ENCODE measurements around the gene FGF21. TPM values are rescaled to one million over a fixed set of nuclear protein-coding genes. Genes with fewer than 3 reads are reported as not detected.
A peak's percentile ranks its signal among the peaks of the same experiment; 100 is the strongest.

Gene FGF21
- total and polyA plus RNA-seq, 9 donors: not detected

GRCh38 chr19:48793271-48793670, 37.9 kb downstream of the FGF21 start:
- intact Hi-C loops (cut with DNase I): loop anchor here in 2 of 4 donors (5.0 to 10.0 kb wide), 2 partner anchors 172 to 174 kb away; partner anchors contain the start of gene FTL (in 2 of the 2)
- 77 to 84% (median 83%) methylated on average over 8 of the region's 8 CpGs for WGBS, 3 donors
- no peaks in the 10 kb centered on the region for H3K36me3 ChIP-seq
- no peak overlapping the region for H3K27ac ChIP-seq
- H3K27me3 ChIP-seq: no peaks in the 10 kb centered on the region
- no peaks in the 10 kb centered on the region for H3K9me3 ChIP-seq
- no peak overlapping the region for H3K4me3 ChIP-seq
- TF ChIP-seq POLR2A (IDR thresholded peaks at IDR 0.05) (no peak), EP300 (IDR thresholded peaks at IDR 0.05) (no peak), CTCF (IDR thresholded peaks at IDR 0.05) (no peak)
- DNase-seq: no peak
- peaks cover 12% of the 10 kb centered on the region for H3K4me1 ChIP-seq (ENCODE audit: insufficient read depth)

- H3K4me3 ChIP-seq: no peak overlapping the region
Observed at GRCh38 chr19:48794291-48794690, 39.0 kb downstream of the FGF21 start.

GRCh38 chr19:48795055-48795684, 39.8 kb downstream of the FGF21 start:
- Histone ChIP-seq H3K4me3 (peak overlapping the region; percentile 33), H3K4me1 (ENCODE audit: insufficient read depth) (peaks cover 12% of the 10 kb centered on the region), H3K36me3 (no peaks in the 10 kb centered on the region), H3K27me3 (no peaks in the 10 kb centered on the region), H3K27ac (peak overlapping the region; percentile 82 to 85), H3K9me3 (no peaks in the 10 kb centered on the region)
- intact Hi-C loops (cut with DNase I): loop anchor here (2.0 to 10.0 kb wide), 5 partner anchors 40 to 182 kb away; partner anchors contain the start of genes HSD17B14 (in 2 of the 4) and FTL (in 1 of the 4)
- WGBS, 3 donors: 0 to 1% (median 0%) methylated on average over 38 of the region's 38 CpGs
- peak; percentile 91 to 93 (median 92) for DNase-seq
- TF ChIP-seq CTCF (IDR thresholded peaks at IDR 0.05) (peak; percentile 97 to 99 (median 99)), POLR2A (IDR thresholded peaks at IDR 0.05) (peak; percentile 58), EP300 (IDR thresholded peaks at IDR 0.05) (no peak)

More at GRCh38 chr19:48794291-48794690, 39.0 kb downstream of the FGF21 start:
- WGBS, 3 donors: 67 to 75% (median 71%) methylated on average over 6 of the region's 6 CpGs
- intact Hi-C loops (cut with DNase I): loop anchor here in 3 of 4 donors (2.0 to 10.0 kb wide), 4 partner anchors 41 to 173 kb away; partner anchors contain the start of genes FTL (in 2 of the 3) and HSD17B14 (in 1 of the 3)
- DNase-seq: no peak
- H3K27ac ChIP-seq: peak overlapping the region; percentile 82 to 85
- no peaks in the 10 kb centered on the region for H3K36me3 ChIP-seq
- no peaks in the 10 kb centered on the region for H3K27me3 ChIP-seq
- peaks cover 12% of the 10 kb centered on the region for H3K4me1 ChIP-seq (ENCODE audit: insufficient read depth)
- H3K9me3 ChIP-seq: no peaks in the 10 kb centered on the region
- TF ChIP-seq EP300 (IDR thresholded peaks at IDR 0.05): no peak
- TF ChIP-seq CTCF (IDR thresholded peaks at IDR 0.05): no peak
- TF ChIP-seq POLR2A (IDR thresholded peaks at IDR 0.05): no peak

- TF ChIP-seq EP300 (IDR thresholded peaks at IDR 0.05) (no peak), POLR2A (IDR thresholded peaks at IDR 0.05) (no peak), CTCF (IDR thresholded peaks at IDR 0.05) (no peak)
- peaks cover 12% of the 10 kb centered on the region for H3K4me1 ChIP-seq (ENCODE audit: insufficient read depth)
- H3K27ac ChIP-seq: peak overlapping the region; percentile 82 to 85
- DNase-seq: peak; percentile 61 to 85 (median 80)
- no peak overlapping the region for H3K4me3 ChIP-seq
- 0 to 15% (median 10%) methylated on average over 2 of the region's 2 CpGs for WGBS, 3 donors
- H3K27me3 ChIP-seq: no peaks in the 10 kb centered on the region
- H3K9me3 ChIP-seq: no peaks in the 10 kb centered on the region
- intact Hi-C loops (cut with DNase I): loop anchor here (2.0 to 10.0 kb wide), 5 partner anchors 39 to 182 kb away; partner anchors contain the start of genes HSD17B14 (in 3 of the 4) and FTL (in 1 of the 4)
- no peaks in the 10 kb centered on the region for H3K36me3 ChIP-seq
Observed at GRCh38 chr19:48795685-48796070, 40.4 kb downstream of the FGF21 start.
